Ishikawa (cell line): Measurements from ENCODE around the gene NLRP1.

ENCODE experiments used
- CEBPB ChIP-seq: IDR thresholded peaks from 2 replicates; pipeline ENCODE4 v1.6.1; 2012
- CREB1 ChIP-seq: IDR thresholded peaks from 2 replicates; pipeline ENCODE4 v1.6.1; 2012; ENCODE audit warnings: low read depth
- EGR1 ChIP-seq: IDR thresholded peaks from 2 replicates; pipeline ENCODE4 v1.6.1; 2012
- EP300 ChIP-seq: IDR thresholded peaks from 2 replicates; pipeline ENCODE4 v1.6.1; 2012; ENCODE audit warnings: borderline replicate concordance
- FOXM1 ChIP-seq: IDR thresholded peaks from 2 replicates; pipeline ENCODE4 v1.6.1; 2012; ENCODE audit warnings: low read depth, borderline replicate concordance
- MAX ChIP-seq: IDR thresholded peaks from 2 replicates; pipeline ENCODE4 v1.6.1; 2012
- NFIC ChIP-seq: IDR thresholded peaks from 2 replicates; pipeline ENCODE4 v1.6.1; 2012
- RAD21 ChIP-seq: IDR thresholded peaks from 2 replicates; pipeline ENCODE4 v1.6.1; 2012; ENCODE audit warnings: low read depth
- TAF1 ChIP-seq: IDR thresholded peaks from 2 replicates; pipeline ENCODE4 v1.6.1; 2012; ENCODE audit warnings: low read depth, mild to moderate bottlenecking
- TCF12 ChIP-seq: IDR thresholded peaks from 2 replicates; pipeline ENCODE4 v1.6.1; 2012; ENCODE audit warnings: low read depth
- TEAD4 ChIP-seq: IDR thresholded peaks from 2 replicates; pipeline ENCODE4 v1.6.1; 2012
- YY1 ChIP-seq: IDR thresholded peaks from 2 replicates; pipeline ENCODE4 v1.6.1; 2012; ENCODE audit warnings: low read depth
- ZBTB7A ChIP-seq: IDR thresholded peaks from 2 replicates; pipeline ENCODE4 v1.6.1; 2012; ENCODE audit warnings: low read depth
- TF ChIP-seq, protein P1 (sequence below): IDR thresholded peaks from 2 replicates; pipeline ENCODE4 v1.6.1; 2012
- TF ChIP-seq, protein P2 (sequence below): IDR thresholded peaks from 2 replicates; pipeline ENCODE4 v1.6.1; 2012; ENCODE audit warnings: low read depth, mild to moderate bottlenecking

The NLRP1 gene

GRCh38 chr17:5618476-5618875 is 34.2 kb upstream of the NLRP1 start:
- TF ChIP-seq CEBPB (no peak), EGR1 (no peak), MAX (no peak), ZBTB7A (no peak), NFIC (no peak), TAF1 (no peak), YY1 (no peak), EP300 (no peak), FOXM1 (no peak), CREB1 (no peak), TEAD4 (no peak), TCF12 (no peak), RAD21 (no peak)
- TF ChIP-seq, protein P1, sequence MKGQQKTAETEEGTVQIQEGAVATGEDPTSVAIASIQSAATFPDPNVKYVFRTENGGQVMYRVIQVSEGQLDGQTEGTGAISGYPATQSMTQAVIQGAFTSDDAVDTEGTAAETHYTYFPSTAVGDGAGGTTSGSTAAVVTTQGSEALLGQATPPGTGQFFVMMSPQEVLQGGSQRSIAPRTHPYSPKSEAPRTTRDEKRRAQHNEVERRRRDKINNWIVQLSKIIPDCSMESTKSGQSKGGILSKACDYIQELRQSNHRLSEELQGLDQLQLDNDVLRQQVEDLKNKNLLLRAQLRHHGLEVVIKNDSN = no peak
- TF ChIP-seq, protein P2, sequence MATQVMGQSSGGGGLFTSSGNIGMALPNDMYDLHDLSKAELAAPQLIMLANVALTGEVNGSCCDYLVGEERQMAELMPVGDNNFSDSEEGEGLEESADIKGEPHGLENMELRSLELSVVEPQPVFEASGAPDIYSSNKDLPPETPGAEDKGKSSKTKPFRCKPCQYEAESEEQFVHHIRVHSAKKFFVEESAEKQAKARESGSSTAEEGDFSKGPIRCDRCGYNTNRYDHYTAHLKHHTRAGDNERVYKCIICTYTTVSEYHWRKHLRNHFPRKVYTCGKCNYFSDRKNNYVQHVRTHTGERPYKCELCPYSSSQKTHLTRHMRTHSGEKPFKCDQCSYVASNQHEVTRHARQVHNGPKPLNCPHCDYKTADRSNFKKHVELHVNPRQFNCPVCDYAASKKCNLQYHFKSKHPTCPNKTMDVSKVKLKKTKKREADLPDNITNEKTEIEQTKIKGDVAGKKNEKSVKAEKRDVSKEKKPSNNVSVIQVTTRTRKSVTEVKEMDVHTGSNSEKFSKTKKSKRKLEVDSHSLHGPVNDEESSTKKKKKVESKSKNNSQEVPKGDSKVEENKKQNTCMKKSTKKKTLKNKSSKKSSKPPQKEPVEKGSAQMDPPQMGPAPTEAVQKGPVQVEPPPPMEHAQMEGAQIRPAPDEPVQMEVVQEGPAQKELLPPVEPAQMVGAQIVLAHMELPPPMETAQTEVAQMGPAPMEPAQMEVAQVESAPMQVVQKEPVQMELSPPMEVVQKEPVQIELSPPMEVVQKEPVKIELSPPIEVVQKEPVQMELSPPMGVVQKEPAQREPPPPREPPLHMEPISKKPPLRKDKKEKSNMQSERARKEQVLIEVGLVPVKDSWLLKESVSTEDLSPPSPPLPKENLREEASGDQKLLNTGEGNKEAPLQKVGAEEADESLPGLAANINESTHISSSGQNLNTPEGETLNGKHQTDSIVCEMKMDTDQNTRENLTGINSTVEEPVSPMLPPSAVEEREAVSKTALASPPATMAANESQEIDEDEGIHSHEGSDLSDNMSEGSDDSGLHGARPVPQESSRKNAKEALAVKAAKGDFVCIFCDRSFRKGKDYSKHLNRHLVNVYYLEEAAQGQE = no peak

- TF ChIP-seq YY1 (no peak), CEBPB (no peak), RAD21 (no peak), MAX (no peak), TEAD4 (no peak)
These were observed 31.2 kb upstream of the NLRP1 start for GRCh38 chr17:5615476-5615875.

- TF ChIP-seq CEBPB = no peak
- no peak for TF ChIP-seq TCF12
- TF ChIP-seq YY1 = no peak
- no peak for TF ChIP-seq TEAD4
- no peak for TF ChIP-seq CREB1
- no peak for TF ChIP-seq TAF1
- no peak for TF ChIP-seq FOXM1
- no peak for TF ChIP-seq NFIC
These were observed 26.6 kb upstream of the NLRP1 start for GRCh38 chr17:5610956-5611355.

DNA sequence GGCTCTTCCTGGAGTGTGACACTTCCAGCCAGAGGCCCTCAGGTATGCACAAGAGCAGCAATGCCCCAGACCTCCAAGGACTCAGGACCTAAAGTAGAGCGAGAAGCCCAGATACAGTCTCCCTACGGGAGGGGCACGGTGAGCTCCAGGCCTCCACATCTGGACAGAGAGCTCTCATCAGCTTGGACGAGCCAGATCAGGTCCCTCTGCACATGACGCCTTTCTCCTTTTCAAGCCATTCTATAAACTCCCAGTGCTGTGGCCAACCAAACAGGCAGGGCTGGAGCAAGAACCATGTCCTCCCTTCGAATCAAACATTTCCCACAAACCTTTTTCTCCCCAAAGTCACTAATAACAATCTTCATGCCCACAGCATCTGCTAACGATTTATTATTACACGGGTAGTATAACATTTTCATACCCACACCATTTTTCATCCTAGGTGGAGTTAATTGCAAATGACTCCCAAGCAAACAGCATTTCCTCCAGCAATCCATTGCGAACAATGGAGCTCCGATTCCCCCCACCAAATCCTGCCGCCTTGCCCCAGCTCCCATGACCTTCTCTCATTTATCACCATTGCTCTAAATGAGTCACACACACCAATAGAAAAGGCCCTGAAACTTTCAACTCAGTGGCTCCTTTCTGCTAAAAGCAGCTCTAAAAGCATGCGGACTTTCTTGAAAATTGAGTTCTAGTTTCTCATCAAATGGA is 24.2 kb upstream of the NLRP1 start:
- TF ChIP-seq ZBTB7A (no peak), TCF12 (no peak), MAX (no peak), EGR1 (no peak), FOXM1 (no peak), NFIC (no peak), RAD21 (no peak)

- TF ChIP-seq ZBTB7A (no peak), TEAD4 (no peak), CREB1 (no peak), TAF1 (no peak), EGR1 (no peak), FOXM1 (no peak), EP300 (no peak), TCF12 (no peak), NFIC (no peak), YY1 (no peak), MAX (no peak), RAD21 (no peak), CEBPB (no peak)
- TF ChIP-seq, protein P2 = no peak
- TF ChIP-seq, protein P1 = no peak
These were observed 23.6 kb upstream of the NLRP1 start for GRCh38 chr17:5607946-5608345.

GRCh38 chr17:5605452-5605851 is 21.1 kb upstream of the NLRP1 start:
- TF ChIP-seq, protein P1 = no peak
- no peak for TF ChIP-seq TEAD4
